GM19395 (cell line): ENCODE results near the gene MICAL2.
A peak's percentile ranks its signal among the peaks of the same experiment; 100 is the strongest.

ENCODE experiments used
- ATAC-seq: cut with Tn5 transposase; IDR thresholded peaks from one replicate; pipeline ENCODE4 v1.9.1; 2021; ENCODE audit warnings: mild to moderate bottlenecking, moderate library complexity; ENCODE audit not compliant: unreplicated experiment

The MICAL2 gene

GRCh38 chr11:12077535-12078280 is 32.7 kb upstream of the MICAL2 start:
- ATAC-seq, result no peak

- ATAC-seq, result no peak
Observed at GRCh38 chr11:12079726-12080556, 30.4 kb upstream of the MICAL2 start.

DNA sequence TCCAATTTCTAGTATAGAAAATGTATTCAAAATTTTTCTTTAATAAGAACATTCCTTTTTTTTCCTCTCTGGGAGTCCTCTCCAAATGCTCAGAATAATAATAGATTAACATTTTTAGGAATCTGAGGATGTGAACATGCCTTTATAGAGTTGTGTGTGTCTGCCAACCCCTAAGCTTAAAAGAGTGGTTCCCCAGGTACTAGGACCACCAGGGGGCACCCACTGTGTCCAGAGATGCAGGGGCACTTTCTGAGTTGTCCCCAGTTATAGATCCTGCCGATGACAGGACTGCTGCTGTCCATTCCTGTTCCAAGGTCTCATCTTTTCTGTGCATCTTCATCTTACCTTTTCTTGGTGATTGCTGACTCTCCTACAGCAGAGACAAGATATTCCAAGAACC is 27.0 kb upstream of the MICAL2 start:
- no peak for ATAC-seq

DNA sequence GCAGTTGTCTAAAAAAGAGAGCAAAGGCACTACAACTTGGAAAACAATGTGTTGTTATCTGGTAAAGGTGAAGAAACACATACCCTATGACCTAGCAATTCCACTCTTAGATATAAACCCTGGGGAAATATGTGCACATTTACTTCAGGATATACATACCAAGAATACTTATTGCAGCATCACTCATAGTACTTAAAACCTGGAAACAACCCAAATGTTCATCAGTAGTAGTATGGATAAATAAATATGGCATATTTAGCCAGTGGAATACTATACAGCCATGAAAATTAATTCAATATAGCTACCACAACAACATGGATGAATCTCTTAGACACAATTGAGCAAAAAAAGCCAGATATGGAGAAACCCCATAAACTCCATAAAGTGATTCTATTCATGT is 26.1 kb upstream of the MICAL2 start:
- ATAC-seq, result no peak

DNA sequence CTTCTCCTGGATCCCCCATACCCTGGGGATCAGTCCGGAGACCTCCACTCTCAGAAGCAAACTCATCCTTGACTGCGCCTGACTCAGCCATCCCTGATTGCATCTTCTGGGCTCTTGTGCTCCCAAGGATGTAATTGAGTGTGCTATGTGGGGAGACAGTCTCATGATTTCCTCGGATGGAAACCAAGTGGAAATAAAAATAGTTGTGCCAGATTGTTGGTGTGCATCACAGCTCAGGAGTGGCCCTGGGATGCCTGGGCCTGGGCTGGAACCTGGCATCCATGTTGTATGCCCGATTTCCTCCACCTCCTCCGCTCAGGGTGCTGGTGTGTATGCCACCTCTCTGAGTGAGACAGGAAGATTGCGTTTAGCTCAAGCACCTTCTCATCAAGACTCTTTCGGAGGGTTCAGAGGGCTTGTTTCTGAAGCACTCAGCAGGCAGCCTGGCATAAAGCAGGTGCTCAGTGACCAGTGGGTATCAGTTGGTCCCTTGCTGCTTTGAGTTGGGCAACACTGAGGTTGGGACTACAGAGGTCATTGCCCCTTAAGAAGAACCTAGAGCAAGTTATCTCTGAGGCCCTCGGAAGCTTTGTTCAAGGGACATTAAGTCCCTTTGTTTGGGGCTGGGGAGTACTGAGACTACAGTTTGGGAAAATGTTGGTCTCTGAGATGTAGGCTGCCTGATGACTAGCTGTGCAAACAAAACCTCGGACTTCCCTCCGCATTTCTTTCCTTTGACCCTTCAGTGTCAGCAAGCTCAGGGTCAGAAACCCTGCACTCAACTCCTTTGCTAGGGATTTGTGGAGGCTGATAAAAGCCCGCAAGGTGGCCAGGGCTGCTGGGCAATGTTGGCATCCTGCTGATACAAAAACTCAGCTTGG is 24.8 kb upstream of the MICAL2 start:
- no peak for ATAC-seq

DNA sequence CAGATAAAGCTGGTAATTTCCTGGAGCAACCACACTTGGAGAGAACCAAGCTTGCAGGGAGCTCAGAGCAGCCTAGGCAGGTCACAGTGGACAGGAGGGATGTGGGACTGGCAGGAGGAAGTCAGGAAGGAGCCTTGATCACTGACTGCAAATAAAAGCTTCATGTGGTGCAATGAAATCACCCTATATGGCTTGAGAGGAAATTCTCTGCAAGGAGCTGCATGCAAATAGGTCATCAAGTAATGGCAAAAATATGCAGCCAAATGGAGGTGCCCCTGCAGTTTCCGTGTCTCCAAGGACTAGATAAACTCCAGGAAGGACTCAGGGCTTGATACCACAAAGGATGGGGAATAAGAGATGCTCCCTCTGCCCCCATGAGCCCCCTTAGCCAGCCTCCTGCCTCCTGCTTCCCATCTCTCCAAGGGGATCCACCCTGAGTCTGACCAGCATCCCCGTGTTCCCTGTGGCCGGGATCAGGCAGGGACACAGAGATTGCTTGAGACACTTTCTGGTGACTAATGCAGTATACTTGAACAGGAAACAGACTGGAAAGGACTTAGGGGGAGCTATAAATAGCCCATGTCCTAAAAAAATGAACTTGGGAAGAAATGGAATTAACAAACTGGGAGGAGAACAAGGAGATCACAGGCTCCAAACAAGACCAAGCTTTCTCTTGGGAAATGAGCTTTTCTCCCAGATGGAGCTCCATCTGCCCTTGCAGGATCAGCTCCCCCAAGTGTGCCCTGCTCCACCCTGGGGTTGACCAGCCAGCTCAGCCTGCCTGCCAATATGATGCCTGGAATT is 23.9 kb upstream of the MICAL2 start:
- ATAC-seq, result no peak

GRCh38 chr11:12087075-12088004 is 23.1 kb upstream of the MICAL2 start:
- ATAC-seq, result no peak

- no peak for ATAC-seq
Observed at GRCh38 chr11:12088047-12088481, 22.3 kb upstream of the MICAL2 start.

GRCh38 chr11:12088531-12088930 is 21.9 kb upstream of the MICAL2 start:
- no peak for ATAC-seq

DNA sequence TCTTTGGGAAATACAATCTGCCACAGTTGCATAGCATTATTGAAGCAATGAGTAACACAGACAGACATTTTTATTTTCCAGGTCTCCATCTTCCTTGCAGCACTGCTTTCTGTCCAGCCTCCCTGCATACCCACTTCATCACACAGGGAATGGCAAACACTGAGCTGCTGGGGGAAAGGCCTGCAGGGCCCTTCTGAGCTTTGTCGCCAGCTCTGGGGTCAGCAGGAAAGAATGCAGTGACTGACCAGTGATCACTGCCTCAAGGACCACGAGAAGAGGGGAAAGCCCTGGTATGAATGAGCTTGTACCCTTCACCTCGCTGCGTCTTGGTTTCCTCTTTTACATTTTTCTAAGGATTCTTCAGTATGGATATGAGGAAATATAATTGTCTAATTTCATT is 21.3 kb upstream of the MICAL2 start:
- no peak for ATAC-seq

- no peak for ATAC-seq
Observed at GRCh38 chr11:12089473-12089872, 20.9 kb upstream of the MICAL2 start.

DNA sequence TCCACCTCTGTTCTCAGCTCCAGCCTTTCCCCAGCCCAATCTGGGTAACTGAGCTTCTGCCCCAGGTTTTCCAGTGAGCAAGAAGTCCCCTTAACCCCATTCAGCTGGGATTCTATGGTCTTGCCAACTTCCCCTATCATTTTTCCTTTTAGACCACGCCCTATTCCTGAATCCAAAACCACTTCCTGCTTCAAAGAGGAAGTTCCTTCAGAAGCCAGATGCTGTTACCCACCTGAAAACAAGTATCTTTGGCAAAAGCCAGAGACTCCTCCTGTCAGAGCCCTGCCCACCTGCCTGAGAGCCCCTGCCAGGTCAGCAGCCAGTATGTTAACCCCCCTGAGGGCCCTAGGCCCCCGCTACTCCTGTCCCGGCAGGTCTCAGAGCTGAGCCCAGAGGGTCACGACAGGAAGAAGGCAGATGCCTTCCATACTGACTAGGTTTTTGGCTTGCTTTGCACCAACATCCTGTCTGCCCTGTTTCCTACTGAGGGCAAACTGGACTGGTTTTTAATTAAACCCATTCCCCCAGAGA is 20.3 kb upstream of the MICAL2 start:
- ATAC-seq, result peak; percentile 44

- ATAC-seq, result no peak
Observed at GRCh38 chr11:12090761-12091258, 19.6 kb upstream of the MICAL2 start.

DNA sequence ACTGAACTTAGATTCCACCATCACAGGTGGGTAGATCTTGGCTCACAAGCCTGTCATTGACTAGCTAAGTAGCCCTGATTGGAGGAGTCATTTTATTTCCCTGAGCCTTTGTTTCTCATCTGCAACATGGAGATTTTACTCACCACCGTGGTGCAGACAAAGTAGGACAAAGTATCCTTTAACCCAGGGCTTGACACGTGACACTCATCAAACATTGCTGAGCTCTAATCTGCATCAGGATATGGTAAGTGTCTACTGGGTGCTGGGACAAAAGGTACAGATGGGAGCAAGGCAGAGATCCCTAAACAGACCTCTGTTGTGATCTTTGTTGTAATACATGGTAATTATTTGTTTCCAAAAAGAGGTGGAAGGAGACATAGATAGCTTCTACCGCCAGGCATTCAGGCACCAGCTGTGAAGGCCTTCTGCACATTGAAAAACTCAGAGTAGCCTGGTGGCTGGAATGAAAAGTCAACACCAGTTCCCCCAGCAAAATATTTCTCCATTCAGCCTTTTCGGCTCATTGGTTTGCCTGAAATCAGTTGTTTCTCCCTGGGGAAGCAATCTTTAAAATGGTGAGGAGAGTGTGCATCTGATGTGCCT is 18.3 kb upstream of the MICAL2 start:
- ATAC-seq, result no peak

DNA sequence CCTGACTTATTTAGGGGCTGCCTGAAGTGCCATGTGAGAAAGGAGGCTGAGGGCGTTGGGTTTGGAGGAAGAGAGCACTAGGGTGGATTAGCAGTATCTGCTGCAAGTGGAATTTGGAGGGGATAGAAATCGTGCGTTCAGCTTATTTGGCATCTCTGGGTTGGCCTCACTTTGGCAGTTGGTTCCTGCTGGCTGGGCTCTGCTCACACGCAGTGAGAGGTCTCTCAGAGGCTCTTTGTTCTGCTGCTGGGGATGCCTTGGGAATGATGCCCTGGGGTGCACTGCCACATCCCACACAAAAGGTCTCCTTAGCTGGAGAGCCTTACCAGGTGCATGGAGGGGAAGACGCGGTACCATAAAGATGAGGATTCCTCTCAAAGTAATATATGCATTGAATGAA is 17.7 kb upstream of the MICAL2 start:
- no peak for ATAC-seq

DNA sequence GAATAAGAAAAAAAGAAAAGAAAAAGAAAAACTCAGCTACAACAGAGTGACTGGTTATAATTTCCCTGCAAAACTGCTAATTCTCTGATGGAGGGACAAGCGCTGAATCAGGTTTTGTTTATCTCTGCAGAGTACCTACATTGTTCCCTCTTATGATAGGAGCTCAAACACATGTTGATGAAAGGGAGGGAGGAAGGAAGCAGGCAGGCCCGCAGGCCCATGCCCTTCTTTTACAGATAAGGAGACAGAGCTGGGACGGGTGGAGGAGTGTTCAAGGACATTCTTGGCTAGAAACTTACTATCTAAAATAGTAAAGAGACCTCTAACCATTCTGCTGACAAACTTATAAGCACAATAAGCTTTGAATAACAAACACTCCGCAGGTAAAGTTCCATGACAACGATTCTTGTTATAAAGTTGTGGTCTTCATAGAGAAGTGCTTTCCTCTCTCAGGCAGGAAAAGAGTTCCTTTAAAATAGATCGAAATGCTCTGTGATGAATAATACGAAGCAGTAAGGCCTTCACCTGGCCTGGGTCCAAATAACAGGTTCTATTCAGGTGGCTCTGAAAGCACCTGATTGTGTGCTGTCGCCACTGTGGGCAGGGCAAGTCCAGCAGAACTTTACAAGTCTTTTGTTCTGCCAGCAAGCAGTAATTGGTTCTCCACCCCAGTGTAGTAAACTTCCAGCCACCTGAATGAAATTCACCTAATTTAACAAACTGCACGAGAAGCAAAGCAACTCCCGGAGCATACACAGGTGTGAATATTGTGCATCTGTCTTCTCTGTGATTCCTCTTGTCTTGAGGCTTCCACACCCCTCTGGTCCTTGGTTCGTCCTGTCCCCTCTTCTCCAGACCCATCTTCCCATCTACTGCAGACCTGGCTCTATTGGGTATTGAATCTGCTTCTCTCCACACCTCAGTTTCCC is 15.3 kb upstream of the MICAL2 start:
- no peak for ATAC-seq

- no peak for ATAC-seq
Observed at GRCh38 chr11:12097219-12097618, 13.2 kb upstream of the MICAL2 start.
